Prostate gland (tissue), 2 donors: ENCODE results near the gene VWF. TPM values are rescaled to one million over a fixed set of nuclear protein-coding genes. Genes with fewer than 3 reads are reported as not detected.

Experiments used
- DNase-seq: peaks from one replicate; pipeline ENCODE4 v3.0.0-alpha.2; 2019; ENCODE audit warnings: low spot score
- H3K27ac ChIP-seq, 2 donors: fragments of 200-600 bp; sonication (generic); 2 replicates each; pipeline ENCODE4 v1.5.1; 2017 to 2019
- H3K27me3 ChIP-seq: fragments of 200-600 bp; sonication (generic); replicated peaks from 2 replicates; pipeline ENCODE4 v1.5.1; 2019; ENCODE audit not compliant: insufficient read depth
- H3K36me3 ChIP-seq, 2 donors: fragments of 200-600 bp; sonication (generic); 1 replicate in 1 of 2; 2 replicates in 1 of 2; pipeline versions ENCODE4 v1.5.1 to v1.8.1; 2017 to 2019
- H3K4me1 ChIP-seq: fragments of 200-600 bp; sonication (generic); replicated peaks from 2 replicates; pipeline ENCODE4 v1.5.1; 2019
- H3K4me3 ChIP-seq, 2 donors: fragments of 200-600 bp; sonication (generic); 2 replicates each; pipeline ENCODE4 v1.5.1; 2017 to 2019
- H3K9me3 ChIP-seq: fragments of 200-600 bp; sonication (generic); 2 replicates; pipeline ENCODE4 v1.5.1; 2017
- CTCF ChIP-seq, 4 experiments: fragments of 200-600 bp in 2 of 4; fragments of 450-650 bp in 2 of 4; sonication (generic) in 2 of 4; IDR thresholded peaks; 1 replicate in 3 of 4; 2 replicates in 1 of 4; pipeline ENCODE4 v1.5.1; 2016 to 2019; ENCODE audit warnings: antibody characterized with exemption in 4 of 4, mild to moderate bottlenecking in 2 of 4, moderate library complexity in 2 of 4
- POLR2A ChIP-seq: fragments of 450-650 bp; IDR thresholded peaks from one replicate; pipeline ENCODE4 v1.6.1; 2016; ENCODE audit warnings: antibody characterized with exemption, mild to moderate bottlenecking
- POLR2AphosphoS5 ChIP-seq: sonication (generic); formaldehyde crosslinking; IDR thresholded peaks from one replicate; pipeline ENCODE4 v1.6.1; 2017; ENCODE audit warnings: antibody characterized with exemption
- WGBS: methylation state at CpG from one replicate; pipeline ENCODE4 v1.1.5; 2018; 5-methylcytosine and 5-hydroxymethylcytosine counted together
- intact Hi-C: fragments of 100-400 bp; cut with DNase I; formaldehyde crosslinking; loops from one replicate; pipeline ENCODE4 v1.14.2; 2022
- total RNA-seq, 2 donors: library from RNA; depleted of rRNA; stranded (reverse); fragments of >200 nt; gene quantifications; one replicate each; pipeline ENCODE4 v1.1.0, GENCODE V29; 2016

The VWF gene
- total RNA-seq, 2 donors from 2014 or later = 55.0 to 193 TPM

- Histone ChIP-seq H3K4me1 (no peaks in the 10 kb centered on the region), H3K36me3 (no peaks in the 10 kb centered on the region), H3K4me3 (no peak overlapping the region), H3K27ac (no peak overlapping the region), H3K27me3 (no peaks in the 10 kb centered on the region), H3K9me3 (no peaks in the 10 kb centered on the region)
- TF ChIP-seq POLR2AphosphoS5 = no peak
- no peak for TF ChIP-seq POLR2A
- TF ChIP-seq CTCF (IDR thresholded peaks at IDR 0.05) = no peak
- no peak for DNase-seq
- WGBS = 94% methylated on average over 6 of the region's 6 CpGs
- intact Hi-C loops = no loop called here
Observed at GRCh38 chr12:6045438-6045837, 79.0 kb downstream of the VWF start.

- no peak for TF ChIP-seq CTCF (IDR thresholded peaks at IDR 0.05)
- no peak for TF ChIP-seq POLR2AphosphoS5
- Histone ChIP-seq H3K4me3 (no peak overlapping the region), H3K36me3 (no peaks in the 10 kb centered on the region), H3K27me3 (no peaks in the 10 kb centered on the region), H3K4me1 (no peaks in the 10 kb centered on the region), H3K9me3 (no peaks in the 10 kb centered on the region), H3K27ac (no peak overlapping the region)
- 77% methylated on average over 8 of the region's 8 CpGs for WGBS
- DNase-seq = no peak
- intact Hi-C loops = loop anchor here (5.0 kb wide), 1 partner anchor 612 kb away; the partner anchor contains the start of gene NTF3
Observed at GRCh38 chr12:6044082-6044481, 80.4 kb downstream of the VWF start.

- no peak for TF ChIP-seq POLR2A
- no peak for TF ChIP-seq CTCF (IDR thresholded peaks at IDR 0.05)
- no peak for TF ChIP-seq POLR2AphosphoS5
- intact Hi-C loops = loop anchor here (5.0 kb wide), 1 partner anchor 610 kb away; the partner anchor contains the start of gene NTF3
- H3K27ac ChIP-seq = no peak overlapping the region
- H3K4me3 ChIP-seq = no peak overlapping the region
- H3K36me3 ChIP-seq = no peaks in the 10 kb centered on the region
- H3K4me1 ChIP-seq = no peaks in the 10 kb centered on the region
- 95% methylated on average over 16 of the region's 16 CpGs for WGBS
- no peak for DNase-seq
- no peaks in the 10 kb centered on the region for H3K27me3 ChIP-seq
- H3K9me3 ChIP-seq = no peaks in the 10 kb centered on the region
Observed at GRCh38 chr12:6042446-6042845, 82.0 kb downstream of the VWF start.

GRCh38 chr12:6041891-6042290 lies 82.6 kb downstream of the VWF start:
- intact Hi-C loops = loop anchor here (5.0 kb wide), 1 partner anchor 610 kb away; the partner anchor contains the start of gene NTF3

More at GRCh38 chr12:6041891-6042290, 82.6 kb downstream of the VWF start:
- TF ChIP-seq POLR2A (no peak), POLR2AphosphoS5 (no peak), CTCF (IDR thresholded peaks at IDR 0.05) (no peak)
- no peaks in the 10 kb centered on the region for H3K36me3 ChIP-seq
- H3K27me3 ChIP-seq = no peaks in the 10 kb centered on the region
- H3K9me3 ChIP-seq = no peaks in the 10 kb centered on the region
- H3K27ac ChIP-seq = no peak overlapping the region
- WGBS = 82% methylated on average over 7 of the region's 7 CpGs
- no peak overlapping the region for H3K4me3 ChIP-seq
- no peaks in the 10 kb centered on the region for H3K4me1 ChIP-seq
- no peak for DNase-seq
